GM12872 (cell line): ENCODE results near the gene IFT43.

Experiments used
- CTCF ChIP-seq: IDR thresholded peaks from 3 replicates; pipeline ENCODE4 v1.5.1; 2011; ENCODE audit warnings: low read depth, mild to moderate bottlenecking, low read length, moderate library complexity; ENCODE audit not compliant: insufficient read depth

IFT43 gene

GRCh38 chr14:76129851-76130576, 144.5 kb downstream of the IFT43 start:
- TF ChIP-seq CTCF: no peak

DNA sequence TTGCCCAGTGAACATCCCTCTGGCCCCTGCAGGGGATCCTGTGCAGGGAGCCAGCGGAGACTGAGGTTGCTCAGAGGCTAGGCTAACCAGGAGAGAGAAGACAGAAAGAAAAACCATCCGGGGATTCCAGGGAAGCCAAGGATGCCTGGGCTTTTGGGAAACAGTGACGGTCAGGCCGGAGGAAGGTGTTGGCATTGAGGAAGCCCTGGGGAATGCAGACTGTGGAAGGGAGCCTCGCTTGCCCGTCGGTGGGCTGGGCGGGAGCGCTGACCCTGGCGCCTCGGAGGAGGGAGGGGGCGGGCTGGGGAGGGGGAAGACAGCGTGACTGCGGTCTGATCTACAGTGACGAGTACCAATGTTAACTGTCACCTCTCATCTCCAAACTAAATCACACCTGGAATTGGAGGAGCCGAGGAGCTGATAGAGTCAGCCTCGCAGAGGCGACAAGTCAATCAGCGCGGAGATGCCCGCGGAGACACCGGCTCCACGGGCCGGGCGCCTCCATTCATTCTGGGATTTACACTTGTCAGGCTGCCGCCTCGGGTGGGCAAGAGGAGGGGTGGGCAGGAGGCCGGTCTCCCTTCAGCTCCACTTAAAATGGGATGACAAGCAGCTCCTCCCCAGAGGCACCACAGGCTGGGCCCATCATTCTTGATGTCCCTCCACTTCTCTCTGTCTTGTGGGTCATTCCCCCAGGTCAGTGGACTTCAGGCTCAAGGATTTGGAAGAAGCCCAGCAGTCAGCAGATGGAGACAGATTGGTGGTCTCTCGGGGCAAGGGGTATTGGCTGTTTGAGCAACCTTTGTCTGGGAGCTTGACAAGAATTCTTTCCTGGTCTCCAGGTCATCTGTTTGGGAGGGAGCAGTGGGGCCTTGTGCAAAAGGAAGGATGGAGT, 145.8 kb downstream of the IFT43 start:
- no peak for TF ChIP-seq CTCF

GRCh38 chr14:76133103-76133502, 147.5 kb downstream of the IFT43 start:
- TF ChIP-seq CTCF: no peak
